GM19328 (cell line): Measurements from ENCODE around the gene CHCHD1.
"Not testable (repeated sequence)": the region's sequence is repeated elsewhere in the genome, so short reads cannot be mapped to it uniquely, and the experiment has no call there.

Source experiments
- ATAC-seq: cut with Tn5 transposase; IDR thresholded peaks from one replicate; pipeline ENCODE4 v1.9.1; 2021; ENCODE audit warnings: mild to moderate bottlenecking, moderate library complexity; ENCODE audit not compliant: unreplicated experiment

The CHCHD1 gene

DNA sequence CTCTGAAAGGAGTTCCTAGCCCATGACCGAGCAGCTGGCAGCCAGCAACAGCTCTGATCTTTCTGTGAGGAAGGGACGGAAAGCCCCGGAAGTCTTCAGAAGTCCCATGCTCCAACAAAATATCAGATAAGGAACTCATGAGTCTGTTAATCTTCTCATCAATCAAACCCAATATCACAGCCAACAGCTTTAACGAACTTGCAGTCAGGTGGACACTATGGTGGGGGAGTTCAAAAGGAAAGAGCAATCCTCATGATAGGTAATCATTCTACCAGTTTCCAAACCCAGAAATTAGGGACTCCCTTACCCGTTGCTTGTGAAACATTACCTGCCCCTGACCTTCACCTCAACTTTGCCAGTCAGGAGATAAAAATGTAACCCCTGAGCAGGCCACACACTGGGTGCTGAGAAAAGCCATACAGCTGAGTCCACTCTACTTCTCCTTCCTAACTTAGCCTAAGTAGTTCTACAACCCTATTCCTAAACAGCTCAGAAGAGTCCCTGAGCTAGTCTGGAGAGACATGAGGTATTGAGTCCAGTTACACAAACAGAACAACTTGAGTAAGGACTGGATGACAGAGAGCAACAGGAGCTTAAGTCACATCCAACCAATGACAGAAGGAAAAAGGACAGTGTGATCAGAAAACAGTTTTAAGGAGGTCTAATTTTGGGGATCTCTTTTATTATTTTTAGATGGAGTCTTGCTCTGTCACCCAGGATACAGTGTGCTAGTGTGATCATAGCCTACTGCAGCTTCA, 27.4 kb downstream of the CHCHD1 start:
- no peak for ATAC-seq

DNA sequence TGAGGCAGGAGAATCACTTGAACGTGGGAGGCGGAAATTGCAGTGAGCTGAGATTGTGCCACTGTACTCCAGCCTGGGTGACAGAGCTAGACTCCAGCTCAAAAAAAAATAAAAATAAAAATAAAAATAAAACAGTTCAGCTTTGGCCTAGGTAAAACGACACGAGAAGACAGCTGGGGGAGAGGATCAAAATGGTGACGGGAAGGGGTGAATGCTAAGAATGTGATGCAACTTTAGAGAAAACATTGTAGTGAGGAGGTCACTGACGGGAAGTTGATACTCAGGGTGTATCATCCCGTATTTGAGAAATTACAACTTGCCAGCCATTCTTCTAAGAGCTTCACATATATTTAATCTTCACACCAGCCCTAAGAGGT, 28.5 kb downstream of the CHCHD1 start:
- no peak for ATAC-seq

DNA sequence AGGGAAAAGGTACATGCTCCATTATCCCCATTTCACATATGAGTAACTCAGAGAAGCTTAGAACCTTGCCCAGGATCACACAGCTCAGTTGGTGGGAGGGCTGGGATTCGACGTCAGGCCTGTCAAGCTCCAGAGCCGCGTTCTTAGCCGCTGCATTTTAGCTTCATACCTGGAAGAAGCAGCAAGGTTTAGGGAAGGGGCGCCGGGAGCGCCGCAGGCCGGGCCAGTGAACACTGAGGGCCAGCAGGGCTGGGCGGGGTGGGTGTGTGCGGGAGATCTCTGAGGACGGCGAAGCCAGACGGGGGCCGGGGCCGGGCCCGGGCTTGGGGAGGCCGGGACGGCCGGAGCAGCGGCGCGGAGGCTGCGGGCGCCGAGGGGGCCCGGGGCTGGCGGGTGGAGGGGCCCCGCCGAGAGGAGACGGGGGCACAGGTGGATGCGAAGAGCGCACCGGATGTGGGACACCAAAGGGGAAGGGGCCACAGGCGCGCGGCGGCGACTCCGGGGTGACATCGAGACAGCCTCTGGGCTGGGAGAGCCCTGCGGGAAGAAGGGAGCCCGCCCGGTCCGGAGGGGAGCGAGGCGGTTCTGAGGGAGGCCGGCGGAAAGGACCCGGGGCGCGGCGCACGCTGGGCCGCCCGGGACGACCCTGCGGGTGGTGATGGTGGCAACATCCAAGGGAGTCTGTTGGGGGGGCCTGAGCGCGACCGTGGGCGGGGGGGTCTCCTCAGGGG, 29.1 kb downstream of the CHCHD1 start:
- ATAC-seq: peak; percentile 18

DNA sequence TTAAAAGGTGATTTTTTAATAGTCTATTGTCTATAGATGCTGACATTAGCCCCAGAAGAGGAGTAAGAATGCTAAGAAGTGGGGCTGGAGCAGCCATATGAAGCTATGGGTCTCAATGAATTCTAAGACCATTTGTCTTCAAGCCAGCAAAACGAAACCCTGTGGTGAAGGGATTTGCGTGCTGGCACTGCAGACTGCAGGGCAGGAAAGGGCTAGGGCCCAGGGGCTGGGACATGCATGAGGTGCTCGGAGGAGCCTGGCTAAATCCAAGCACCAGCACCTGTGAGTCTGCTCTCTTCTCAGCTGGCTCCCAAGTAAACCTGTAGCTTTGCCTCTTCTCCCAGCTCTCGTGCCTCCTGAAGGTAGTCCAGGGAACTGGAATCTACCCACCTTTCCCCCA, 30.8 kb downstream of the CHCHD1 start:
- ATAC-seq: no peak

DNA sequence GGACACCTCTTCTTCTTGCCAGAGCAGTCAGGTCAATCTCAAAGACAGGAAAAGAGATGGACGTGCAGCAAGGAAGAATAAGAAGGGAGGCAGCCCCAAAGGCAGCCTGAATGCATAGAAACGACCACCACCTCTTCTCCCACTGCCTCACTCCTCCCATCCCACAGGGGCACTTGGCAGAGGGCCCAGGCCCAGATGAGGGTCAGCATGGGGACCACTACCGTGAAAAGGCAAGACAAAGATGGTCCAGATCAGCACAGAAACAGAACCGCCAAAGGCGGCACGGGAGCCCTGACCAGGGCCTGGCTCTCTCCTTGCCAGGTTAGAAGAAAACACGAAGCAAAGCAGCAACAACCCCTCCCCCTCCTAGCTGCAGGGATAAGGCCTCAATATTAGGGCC, 31.5 kb downstream of the CHCHD1 start:
- no peak for ATAC-seq

DNA sequence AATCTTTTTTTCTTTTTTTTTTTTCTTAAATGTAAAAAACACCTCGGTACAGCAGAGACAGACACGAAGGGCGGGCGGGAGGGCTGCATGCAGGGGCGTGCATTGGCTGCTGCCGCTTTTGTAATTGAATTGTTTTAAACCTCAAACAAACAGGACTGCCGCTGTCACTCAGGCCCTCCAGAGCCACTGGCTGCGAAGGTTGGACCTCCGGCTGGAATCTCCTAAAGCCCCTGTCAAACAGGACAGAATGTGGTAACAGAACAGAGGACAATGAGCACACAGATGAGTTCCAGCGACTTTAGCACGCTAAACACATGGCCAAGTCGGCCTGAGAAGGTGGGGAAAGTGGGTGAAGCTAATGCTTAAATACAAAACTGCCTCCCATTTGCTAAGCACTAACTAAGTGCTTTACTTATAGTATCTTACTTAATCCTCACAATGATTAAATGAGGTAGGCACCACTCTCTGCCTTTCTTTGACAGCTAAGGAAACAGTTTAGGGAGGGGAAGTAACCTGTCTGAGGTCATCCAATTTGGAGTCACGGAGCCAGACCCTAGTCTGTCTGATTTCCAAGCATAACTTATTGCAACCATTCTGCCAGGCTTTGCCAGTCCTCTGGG, 32.5 kb downstream of the CHCHD1 start:
- ATAC-seq: no peak

DNA sequence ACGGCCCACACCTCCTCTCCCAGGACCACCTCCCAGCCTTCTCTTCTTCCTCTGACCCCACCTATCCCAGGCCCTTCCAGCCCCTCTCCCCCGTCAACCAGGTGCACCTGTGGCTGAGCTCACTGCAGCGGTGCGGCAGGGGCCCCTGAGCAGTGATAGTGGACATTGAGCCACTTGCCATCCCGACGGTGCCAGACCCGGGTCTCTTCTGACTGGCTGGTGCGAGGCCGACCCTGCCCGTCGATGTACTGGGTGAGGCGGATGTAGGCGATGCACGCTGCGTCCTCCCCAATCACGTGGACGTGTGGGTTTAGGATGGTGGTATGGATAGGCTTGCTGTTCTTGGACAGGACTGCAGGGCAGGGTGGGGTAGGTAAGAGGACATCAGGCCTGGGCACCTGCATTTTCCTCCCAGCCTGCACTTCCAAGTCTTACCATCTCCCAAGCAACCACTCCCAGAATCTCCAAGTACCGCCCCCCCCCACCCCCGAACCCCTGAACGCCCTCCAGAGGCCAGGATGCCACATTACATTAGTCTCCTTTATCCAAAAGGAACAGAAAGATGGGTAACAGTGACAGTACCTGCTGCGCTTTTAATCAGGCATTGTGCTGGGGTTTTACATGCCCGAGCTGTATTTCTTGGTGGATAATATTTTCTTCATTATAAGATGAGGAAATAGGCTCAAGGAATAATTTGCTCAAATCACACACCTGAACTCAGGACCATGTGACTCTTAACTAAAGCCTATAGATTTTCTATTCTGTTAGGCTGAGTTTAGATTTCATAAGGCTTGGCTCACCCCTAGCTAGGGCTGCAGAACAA, 33.3 kb downstream of the CHCHD1 start:
- ATAC-seq: no peak

DNA sequence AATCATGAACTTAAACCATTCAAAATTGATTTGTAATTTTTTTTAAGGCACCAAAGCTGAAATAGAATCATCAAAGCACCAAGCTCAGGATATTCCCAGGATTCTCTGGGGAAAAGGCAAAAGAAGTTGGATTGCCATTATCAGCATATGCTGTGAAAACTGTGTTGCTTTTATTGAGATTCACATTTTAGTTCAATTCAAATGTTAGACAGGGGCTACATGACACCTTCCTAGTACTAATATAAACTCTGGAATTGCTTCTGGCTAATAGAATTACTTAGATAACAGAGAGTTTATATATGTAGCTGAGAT, 33.8 kb downstream of the CHCHD1 start:
- ATAC-seq: no peak

DNA sequence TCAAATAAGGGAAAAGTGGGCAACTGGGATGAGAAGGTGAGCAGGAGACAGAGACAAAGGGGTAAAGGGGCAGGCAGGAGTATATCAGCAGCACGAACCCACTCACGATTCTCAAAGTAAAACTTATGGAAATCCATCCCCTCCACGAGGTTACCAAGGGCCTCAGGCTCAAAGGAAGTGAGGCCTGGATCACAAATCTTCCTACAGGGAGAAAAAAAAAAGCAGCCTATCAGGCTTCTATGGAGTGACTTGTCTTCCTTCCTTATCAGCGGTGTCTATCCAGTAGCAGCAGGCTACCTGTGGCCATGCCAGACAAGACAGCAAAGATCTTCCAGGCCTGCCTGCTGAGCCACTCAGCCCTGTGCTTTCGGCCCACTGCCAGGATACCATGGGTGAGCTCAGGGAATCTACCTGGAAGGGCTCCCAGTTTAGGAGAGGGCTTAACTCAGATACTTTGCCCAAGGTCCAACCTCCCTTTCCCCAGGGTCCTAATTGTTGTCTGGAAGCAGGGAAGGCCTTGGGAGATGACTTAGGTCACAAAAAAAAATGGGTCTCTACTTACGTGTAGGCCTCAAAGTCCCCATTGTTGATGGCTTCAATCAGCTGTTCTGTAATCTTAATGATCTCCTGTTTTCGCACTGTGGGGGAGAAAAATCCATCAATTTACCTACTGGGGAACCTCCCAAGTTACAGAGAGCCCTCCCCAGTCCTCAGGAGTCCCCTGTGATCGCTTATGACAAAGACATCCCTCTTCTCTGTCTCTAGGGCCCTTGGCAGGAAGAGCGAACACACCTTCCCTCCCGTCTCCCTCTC, 35.3 kb downstream of the CHCHD1 start:
- ATAC-seq: no peak

DNA sequence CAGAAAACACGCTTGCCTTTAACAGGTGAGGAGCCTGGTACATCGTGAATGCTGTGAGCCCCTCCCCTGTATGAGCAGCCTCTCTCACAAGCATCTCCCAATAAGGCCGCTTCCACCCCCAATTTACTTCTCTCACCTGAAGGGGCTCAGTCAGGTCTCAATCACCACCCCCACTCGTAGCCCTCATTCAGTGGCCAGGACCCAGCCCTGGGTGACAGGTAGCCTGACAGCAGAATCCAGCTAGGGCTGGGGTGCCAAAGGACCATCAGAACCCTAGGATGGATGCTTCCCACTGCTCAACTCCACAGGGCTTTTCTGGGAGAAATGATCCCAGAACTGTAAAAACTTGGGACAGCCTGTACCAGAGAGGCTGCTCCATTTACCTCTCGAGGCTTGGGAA, 36.0 kb downstream of the CHCHD1 start:
- no peak for ATAC-seq

DNA sequence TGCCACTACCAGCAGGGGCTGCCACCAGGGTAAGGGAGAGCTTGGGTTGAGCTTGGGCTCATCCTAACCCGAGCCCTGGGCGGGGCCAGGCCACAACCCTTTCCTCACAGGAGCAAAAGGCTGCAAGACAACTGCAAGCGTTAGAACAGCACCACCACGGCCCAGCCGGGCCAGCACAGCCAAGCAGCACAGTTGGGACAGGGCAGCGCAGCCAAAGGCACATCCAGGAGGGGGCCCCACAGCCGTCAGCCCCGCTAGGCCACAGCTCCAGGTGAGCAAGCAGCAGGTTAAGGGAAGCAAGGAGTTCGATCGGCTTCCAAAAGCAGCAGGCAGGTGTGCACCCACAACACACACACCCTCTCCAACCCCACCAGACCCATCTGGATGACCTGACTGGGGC, 36.6 kb downstream of the CHCHD1 start:
- no peak for ATAC-seq

DNA sequence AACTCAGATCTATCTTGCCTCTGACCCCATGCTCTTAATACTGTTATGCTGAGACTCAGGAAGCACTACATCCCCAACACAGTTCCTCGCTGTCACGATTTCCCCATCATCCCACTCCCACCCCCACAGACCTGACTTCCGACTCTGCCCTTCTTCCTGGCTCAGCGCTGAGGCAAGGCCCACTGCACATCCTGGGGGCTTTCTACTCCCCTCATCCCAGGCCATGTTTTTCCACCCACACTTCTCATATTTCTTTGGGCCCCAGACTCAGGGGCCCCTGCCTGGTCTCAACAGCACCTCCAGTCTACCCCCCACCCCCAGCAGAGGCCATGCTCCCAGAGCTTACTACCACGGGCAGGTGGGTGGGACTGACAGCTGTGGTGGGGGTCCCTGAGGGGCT, 37.2 kb downstream of the CHCHD1 start:
- no peak for ATAC-seq

DNA sequence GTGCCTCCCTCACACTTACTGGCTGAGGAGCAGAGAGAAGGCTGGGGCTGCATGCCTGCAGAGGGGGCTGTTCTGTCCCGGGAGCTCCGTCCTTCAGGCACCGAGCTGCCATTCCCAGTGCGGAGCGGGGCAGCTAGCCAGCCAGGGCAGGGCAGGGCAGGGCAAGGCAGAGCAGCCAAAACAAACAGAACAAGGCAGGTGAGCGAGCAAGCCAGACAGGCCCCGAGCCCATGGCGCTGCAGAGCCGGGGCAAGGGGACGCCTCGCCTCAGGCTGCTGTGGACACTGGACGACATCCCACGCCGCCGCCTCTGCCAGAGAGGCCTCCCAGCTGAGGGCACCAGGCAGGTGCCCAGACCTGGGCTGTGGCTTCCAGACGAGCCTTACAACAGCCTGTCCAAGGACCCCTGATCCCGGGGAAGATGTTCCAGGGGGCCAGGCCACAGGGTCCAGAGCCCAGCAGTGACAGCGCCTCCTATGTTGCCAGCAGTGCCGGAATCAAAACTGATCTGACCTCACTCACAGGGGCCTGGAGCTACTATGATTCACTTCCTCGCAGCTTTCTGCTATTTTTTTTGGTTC, 37.8 kb downstream of the CHCHD1 start:
- ATAC-seq: no peak

DNA sequence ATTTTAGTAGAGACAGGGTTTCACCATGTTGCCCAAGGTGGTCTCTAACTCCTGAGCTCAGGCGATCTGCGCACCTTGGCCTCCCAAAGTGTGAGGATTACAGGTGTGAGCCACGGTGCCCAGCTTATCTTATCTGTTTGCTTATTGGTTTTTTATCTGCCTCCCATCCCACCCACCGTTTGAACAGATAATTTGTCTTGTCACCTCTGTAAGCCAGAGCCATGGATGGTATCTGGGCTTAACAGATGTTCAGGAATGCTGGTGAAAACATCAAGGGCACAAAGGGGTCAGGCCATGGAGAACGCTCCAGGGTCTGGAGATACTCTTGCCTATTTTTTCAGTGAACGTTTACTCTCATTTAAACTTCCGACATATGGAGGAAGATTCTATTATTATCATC, 41.5 kb downstream of the CHCHD1 start:
- no peak for ATAC-seq

DNA sequence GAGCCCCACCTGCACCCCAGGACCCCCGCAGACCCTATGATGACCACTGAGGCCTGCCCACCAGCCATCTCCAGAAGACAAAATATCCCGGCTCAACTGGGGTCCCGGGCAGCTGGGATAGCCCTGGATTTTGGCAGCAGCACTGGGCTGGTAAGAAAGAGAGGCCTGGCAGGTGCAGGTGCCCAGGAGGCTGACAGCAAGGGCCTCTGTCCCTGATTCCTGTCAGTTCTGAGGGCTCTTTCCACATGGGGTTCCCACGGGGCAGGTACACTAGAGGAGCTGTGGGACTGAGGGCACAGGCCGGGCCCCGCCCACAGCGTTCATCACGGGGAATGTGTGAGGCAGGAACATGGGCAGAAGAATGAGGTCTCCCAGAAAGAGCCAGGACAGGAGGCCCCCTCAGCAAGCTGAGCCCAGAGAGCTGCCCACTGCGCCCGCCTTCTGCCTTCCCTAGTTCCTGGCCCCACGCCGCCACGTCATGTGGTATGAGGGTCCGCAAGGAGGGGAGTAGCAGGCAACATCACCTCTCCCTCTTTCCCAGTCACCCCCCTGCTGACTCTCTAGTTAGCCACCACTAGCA, 42.4 kb downstream of the CHCHD1 start:
- no peak for ATAC-seq

DNA sequence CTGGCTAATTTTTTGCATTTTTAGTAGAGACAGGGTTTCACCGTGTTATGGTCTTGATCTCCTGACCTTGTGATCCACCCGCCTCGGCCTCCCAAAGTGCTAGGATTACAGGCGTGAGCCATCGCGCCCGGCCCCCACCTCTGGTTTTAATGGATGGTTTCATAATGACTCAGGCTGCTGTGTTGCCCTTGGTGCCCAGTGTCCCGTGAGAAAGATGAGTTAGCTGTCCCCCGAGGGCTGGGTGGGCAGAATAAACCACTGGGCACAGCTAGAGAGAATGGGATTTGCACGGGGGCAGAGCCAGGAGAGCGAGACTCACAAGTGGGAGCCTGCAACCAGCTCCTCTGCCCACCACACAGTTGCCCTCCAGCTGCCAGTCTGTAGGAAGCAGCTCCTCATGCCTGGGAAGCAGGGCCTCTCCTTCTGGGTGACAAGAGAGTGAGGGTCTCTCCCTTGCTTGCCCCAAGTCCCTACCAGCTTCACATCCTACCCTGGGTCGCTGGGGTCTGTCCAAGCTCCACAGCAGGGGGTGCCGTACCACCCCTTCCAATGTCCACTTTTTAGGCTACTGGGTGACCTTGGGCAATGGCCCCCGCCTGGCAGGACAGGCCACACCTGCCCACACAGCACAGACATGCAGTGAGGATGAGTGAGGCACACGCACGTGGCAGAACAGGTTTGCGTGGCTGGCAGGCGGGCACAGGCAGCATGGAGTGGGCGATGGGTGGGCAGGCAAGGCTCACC, 45.7 kb downstream of the CHCHD1 start:
- ATAC-seq: no peak

DNA sequence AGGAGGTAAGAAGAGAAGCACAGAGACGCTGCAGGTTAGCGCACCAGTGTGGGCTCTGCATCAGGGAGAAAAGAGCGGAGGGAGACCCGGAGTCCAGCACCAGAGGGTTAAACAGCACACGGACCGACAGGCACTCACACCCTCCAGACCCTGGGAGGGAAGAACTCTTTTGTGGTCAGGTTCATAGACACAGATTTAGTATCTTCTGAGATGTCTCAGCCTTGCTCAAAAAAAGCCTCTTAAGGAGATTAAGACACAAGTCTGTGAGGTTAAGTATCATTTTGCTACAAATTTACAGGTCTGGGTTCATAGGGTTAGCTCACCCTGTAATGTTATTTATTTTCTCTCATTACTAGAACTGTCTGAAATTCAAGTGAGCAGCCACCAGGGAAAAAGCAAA, 46.3 kb downstream of the CHCHD1 start:
- ATAC-seq: no peak

DNA sequence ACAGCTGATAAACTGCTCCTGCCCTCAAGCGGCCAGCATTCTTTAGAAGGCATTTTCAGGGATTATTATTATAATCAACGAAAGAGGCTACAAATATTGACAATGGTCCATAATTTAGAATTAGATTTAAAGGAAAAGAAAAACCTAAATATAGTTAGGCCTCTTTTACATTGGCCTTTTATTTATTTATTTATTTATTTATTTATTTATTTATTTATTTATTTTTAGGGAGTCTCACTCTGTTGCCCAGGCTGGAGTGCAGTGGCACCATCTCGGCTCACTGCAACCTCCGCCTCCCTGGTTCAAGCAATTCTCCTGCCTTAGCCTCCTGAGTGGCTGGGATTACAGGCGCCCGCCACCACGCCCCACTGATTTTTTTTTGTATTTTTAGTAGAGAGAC, 47.2 kb downstream of the CHCHD1 start:
- ATAC-seq: not testable (repeated sequence)
